Activated T-cell treated with anti-CD3 and anti-CD28 coated beads, Interleukin-2, amount 50 U/mL, for 4 hours (primary cell): ENCODE data around the gene OR2S2. TPM values are rescaled to one million over a fixed set of nuclear protein-coding genes. Genes with fewer than 3 reads are reported as not detected.
"Not testable (repeated sequence)": the region's sequence is repeated elsewhere in the genome, so short reads cannot be mapped to it uniquely, and the experiment has no call there.

Experiments
- ATAC-seq, 2 donors: fragments of 200-7000 bp; cut with Tn5 transposase; one replicate each; pipeline ENCODE4 v1.10.0; 2021
- DNase-seq: peaks from one replicate; pipeline ENCODE4 v3.0.0-alpha.2; 2020
- H3K27me3 Mint-ChIP-seq: one replicate; pipeline ENCODE4 v1.8.0; 2021; ENCODE audit warnings: low read depth, mixed read lengths
- H3K36me3 Mint-ChIP-seq: one replicate; pipeline ENCODE4 v1.8.0; 2022; ENCODE audit warnings: mixed read lengths; ENCODE audit not compliant: insufficient read depth
- H3K4me1 Mint-ChIP-seq: one replicate; pipeline ENCODE4 v1.8.0; 2021; ENCODE audit warnings: low read depth, mixed read lengths
- H3K4me3 Mint-ChIP-seq: one replicate; pipeline ENCODE4 v1.8.0; 2021; ENCODE audit warnings: mild to moderate bottlenecking, moderate library complexity, mixed read lengths
- H3K9me3 Mint-ChIP-seq: one replicate; pipeline ENCODE4 v1.8.0; 2021; ENCODE audit warnings: mixed read lengths
- total RNA-seq, 3 donors: library from RNA; stranded (reverse); gene quantifications; one replicate each; pipeline ENCODE4 v1.2.1, GENCODE V29; 2021

Gene OR2S2
- total RNA-seq: not detected

- DNase-seq (no peak), ATAC-seq (no peak)
Observed at GRCh38 chr9:35958104-35958837, at the start of gene OR2S2. TSS of gene OR2S2 (minus strand) at chr9:35958154. CDS start at chr9:35958098, 56 bp downstream.

GRCh38 chr9:36007316-36007708 lies 49.4 kb upstream of the OR2S2 start:
- Mint-ChIP-seq H3K9me3 (peaks cover 9% of the 10 kb centered on the region), H3K27me3 (peaks cover 34% of the 10 kb centered on the region), H3K4me1 (peaks cover 19% of the 10 kb centered on the region), H3K4me3 (no peak overlapping the region), H3K36me3 (peaks cover 2% of the 10 kb centered on the region)
- DNase-seq (no peak), ATAC-seq (peak in 1 of 2 donors; percentile 41)

More at GRCh38 chr9:35958104-35958837, at the start of gene OR2S2:
- Mint-ChIP-seq H3K4me3 (no peak within 1 kb of the TSS), H3K36me3 (no peaks in the 10 kb centered on the region), H3K27me3 (peaks cover 14% of the 10 kb centered on the region), H3K4me1 (peaks cover 4% of the 10 kb centered on the region), H3K9me3 (no peaks in the 10 kb centered on the region)

- H3K9me3 Mint-ChIP-seq: peaks cover 9% of the 10 kb centered on the region
- no peak overlapping the region for H3K4me3 Mint-ChIP-seq
- peaks cover 19% of the 10 kb centered on the region for H3K4me1 Mint-ChIP-seq
- H3K36me3 Mint-ChIP-seq: peaks cover 2% of the 10 kb centered on the region
- ATAC-seq: no peak
- no peak for DNase-seq
- peaks cover 34% of the 10 kb centered on the region for H3K27me3 Mint-ChIP-seq
Observed at GRCh38 chr9:36006549-36007315, 48.8 kb upstream of the OR2S2 start.

GRCh38 chr9:36005891-36006290 lies 47.9 kb upstream of the OR2S2 start:
- Mint-ChIP-seq H3K4me3 (no peak overlapping the region), H3K9me3 (peaks cover 9% of the 10 kb centered on the region), H3K36me3 (peaks cover 2% of the 10 kb centered on the region), H3K27me3 (peaks cover 30% of the 10 kb centered on the region), H3K4me1 (peaks cover 19% of the 10 kb centered on the region)
- no peak for ATAC-seq
- DNase-seq: no peak

GRCh38 chr9:35998333-35998732 lies 40.4 kb upstream of the OR2S2 start:
- Mint-ChIP-seq H3K27me3 (peaks cover 8% of the 10 kb centered on the region), H3K36me3 (peaks cover 1% of the 10 kb centered on the region)
- no peak for ATAC-seq

GRCh38 chr9:35997016-35997415 lies 39.1 kb upstream of the OR2S2 start:
- Mint-ChIP-seq H3K9me3 (peaks cover 12% of the 10 kb centered on the region), H3K27me3 (peaks cover 13% of the 10 kb centered on the region)
- not testable (repeated sequence) for ATAC-seq, H3K36me3 Mint-ChIP-seq, DNase-seq, H3K4me3 Mint-ChIP-seq, H3K4me1 Mint-ChIP-seq

More at GRCh38 chr9:35998333-35998732, 40.4 kb upstream of the OR2S2 start:
- Mint-ChIP-seq H3K9me3 (peaks cover 12% of the 10 kb centered on the region), H3K4me3 (no peak overlapping the region), H3K4me1 (no peaks in the 10 kb centered on the region)
- DNase-seq: no peak

- peaks cover 1% of the 10 kb centered on the region for H3K36me3 Mint-ChIP-seq
- no peaks in the 10 kb centered on the region for H3K4me1 Mint-ChIP-seq
- DNase-seq (no peak), ATAC-seq (no peak)
- peaks cover 16% of the 10 kb centered on the region for H3K27me3 Mint-ChIP-seq
- peaks cover 12% of the 10 kb centered on the region for H3K9me3 Mint-ChIP-seq
- H3K4me3 Mint-ChIP-seq: no peak overlapping the region
Observed at GRCh38 chr9:35996358-35996970, 38.5 kb upstream of the OR2S2 start.

- H3K27me3 Mint-ChIP-seq: peaks cover 19% of the 10 kb centered on the region
- H3K36me3 Mint-ChIP-seq: peaks cover 1% of the 10 kb centered on the region
- DNase-seq: no peak
- H3K9me3 Mint-ChIP-seq: peaks cover 12% of the 10 kb centered on the region
- H3K4me3 Mint-ChIP-seq: no peak overlapping the region
- no peaks in the 10 kb centered on the region for H3K4me1 Mint-ChIP-seq
- ATAC-seq: no peak
Observed at GRCh38 chr9:35994959-35995358, 37.0 kb upstream of the OR2S2 start.

GRCh38 chr9:35993976-35994720 lies 36.2 kb upstream of the OR2S2 start:
- H3K27me3 Mint-ChIP-seq: peaks cover 17% of the 10 kb centered on the region
- ATAC-seq (no peak), DNase-seq (no peak)
- peaks cover 1% of the 10 kb centered on the region for H3K36me3 Mint-ChIP-seq
- no peak overlapping the region for H3K4me3 Mint-ChIP-seq
- peaks cover 12% of the 10 kb centered on the region for H3K9me3 Mint-ChIP-seq
- H3K4me1 Mint-ChIP-seq: no peaks in the 10 kb centered on the region

- ATAC-seq, H3K4me3 Mint-ChIP-seq, H3K36me3 Mint-ChIP-seq, DNase-seq, H3K4me1 Mint-ChIP-seq, H3K9me3 Mint-ChIP-seq: not testable (repeated sequence)
- peaks cover 21% of the 10 kb centered on the region for H3K27me3 Mint-ChIP-seq
Observed at GRCh38 chr9:35993136-35993535, 35.2 kb upstream of the OR2S2 start.

GRCh38 chr9:35990155-35990554 lies 32.2 kb upstream of the OR2S2 start:
- DNase-seq (no peak), ATAC-seq (no peak)
- no peaks in the 10 kb centered on the region for H3K9me3 Mint-ChIP-seq
- no peaks in the 10 kb centered on the region for H3K36me3 Mint-ChIP-seq
- no peaks in the 10 kb centered on the region for H3K4me1 Mint-ChIP-seq
- no peak overlapping the region for H3K4me3 Mint-ChIP-seq
- peaks cover 28% of the 10 kb centered on the region for H3K27me3 Mint-ChIP-seq

- no peaks in the 10 kb centered on the region for H3K36me3 Mint-ChIP-seq
- no peaks in the 10 kb centered on the region for H3K9me3 Mint-ChIP-seq
- ATAC-seq (no peak), DNase-seq (no peak)
- H3K4me1 Mint-ChIP-seq: peaks cover 5% of the 10 kb centered on the region
- H3K27me3 Mint-ChIP-seq: peaks cover 39% of the 10 kb centered on the region
- no peak overlapping the region for H3K4me3 Mint-ChIP-seq
Observed at GRCh38 chr9:35984021-35984420, 26.1 kb upstream of the OR2S2 start.

GRCh38 chr9:35981699-35982098 lies 23.7 kb upstream of the OR2S2 start:
- Mint-ChIP-seq H3K4me3 (no peak overlapping the region), H3K27me3 (peaks cover 42% of the 10 kb centered on the region), H3K4me1 (peaks cover 5% of the 10 kb centered on the region), H3K9me3 (peaks cover 4% of the 10 kb centered on the region), H3K36me3 (no peaks in the 10 kb centered on the region)
- ATAC-seq: no peak
- no peak for DNase-seq
